Neural crest cell (in vitro differentiated cells): Measurements from ENCODE around the gene ATL1. TPM values are rescaled to one million over a fixed set of nuclear protein-coding genes. Genes with fewer than 3 reads are reported as not detected.

ENCODE experiments used
- DNase-seq: peaks from one replicate; pipeline ENCODE4 v3.0.0; 2021; ENCODE audit warnings: low read depth, mixed read lengths, low spot score
- H3K27ac Mint-ChIP-seq: one replicate; pipeline ENCODE4 v1.8.0; 2021; ENCODE audit warnings: mild to moderate bottlenecking, mixed read lengths; ENCODE audit not compliant: unreplicated experiment
- H3K27me3 Mint-ChIP-seq: 2 replicates; pipeline ENCODE4 v1.8.0; 2021; ENCODE audit warnings: low read depth, mild to moderate bottlenecking, mixed read lengths
- H3K36me3 Mint-ChIP-seq: 2 replicates; pipeline ENCODE4 v1.8.0; 2021; ENCODE audit warnings: low read depth, mild to moderate bottlenecking, mixed read lengths
- H3K4me1 Mint-ChIP-seq: 2 replicates; pipeline ENCODE4 v1.8.0; 2021; ENCODE audit warnings: mixed read lengths
- H3K4me3 Mint-ChIP-seq: one replicate; pipeline ENCODE4 v1.8.0; 2021; ENCODE audit warnings: mild to moderate bottlenecking, mixed read lengths
- H3K9me3 Mint-ChIP-seq: 2 replicates; pipeline ENCODE4 v1.8.0; 2021; ENCODE audit warnings: mixed read lengths
- CTCF ChIP-seq: fragments of 200-600 bp; sonication (generic); conservative IDR thresholded peaks from 2 replicates; pipeline ENCODE4 v1.5.0; 2021; ENCODE audit warnings: antibody characterized with exemption, mild to moderate bottlenecking
- total RNA-seq: library from RNA; stranded (reverse); gene quantifications from 2 replicates; pipeline ENCODE4 v1.2.1, GENCODE V29; 2021

Gene ATL1
- total RNA-seq, 1 donor from 2014 or later, result 15.9 TPM

- Mint-ChIP-seq H3K4me3 (no peak overlapping the region), H3K36me3 (peaks cover 5% of the 10 kb centered on the region), H3K9me3 (no peaks in the 10 kb centered on the region), H3K27ac (no peak overlapping the region), H3K4me1 (no peaks in the 10 kb centered on the region), H3K27me3 (no peaks in the 10 kb centered on the region)
- DNase-seq, result no peak
- TF ChIP-seq CTCF, result no peak
These were observed 71.5 kb downstream of the ATL1 start for GRCh38 chr14:50631408-50631821.

GRCh38 chr14:50633954-50634353, 74.0 kb downstream of the ATL1 start:
- no peak for TF ChIP-seq CTCF
- H3K9me3 Mint-ChIP-seq, result no peaks in the 10 kb centered on the region
- no peak overlapping the region for H3K4me3 Mint-ChIP-seq
- no peaks in the 10 kb centered on the region for H3K4me1 Mint-ChIP-seq
- H3K36me3 Mint-ChIP-seq, result peaks cover 5% of the 10 kb centered on the region
- H3K27me3 Mint-ChIP-seq, result no peaks in the 10 kb centered on the region
- DNase-seq, result no peak
- H3K27ac Mint-ChIP-seq, result no peak overlapping the region

- Mint-ChIP-seq H3K4me1 (no peaks in the 10 kb centered on the region), H3K4me3 (no peak overlapping the region), H3K27ac (no peak overlapping the region), H3K36me3 (peaks cover 2% of the 10 kb centered on the region), H3K9me3 (no peaks in the 10 kb centered on the region), H3K27me3 (no peaks in the 10 kb centered on the region)
- DNase-seq, result no peak
- TF ChIP-seq CTCF, result no peak
These were observed 75.2 kb downstream of the ATL1 start for GRCh38 chr14:50635141-50635540.

GRCh38 chr14:50647282-50647681, 87.3 kb downstream of the ATL1 start:
- Mint-ChIP-seq H3K36me3 (peaks cover 2% of the 10 kb centered on the region), H3K27ac (no peak overlapping the region), H3K9me3 (no peaks in the 10 kb centered on the region), H3K27me3 (no peaks in the 10 kb centered on the region), H3K4me1 (no peaks in the 10 kb centered on the region), H3K4me3 (no peak overlapping the region)
- no peak for DNase-seq
- TF ChIP-seq CTCF, result no peak

- no peak for DNase-seq
- no peak overlapping the region for H3K27ac Mint-ChIP-seq
- no peaks in the 10 kb centered on the region for H3K27me3 Mint-ChIP-seq
- H3K36me3 Mint-ChIP-seq, result peaks cover 2% of the 10 kb centered on the region
- TF ChIP-seq CTCF, result no peak
- no peaks in the 10 kb centered on the region for H3K4me1 Mint-ChIP-seq
- no peak overlapping the region for H3K4me3 Mint-ChIP-seq
- no peaks in the 10 kb centered on the region for H3K9me3 Mint-ChIP-seq
These were observed 87.8 kb downstream of the ATL1 start for GRCh38 chr14:50647753-50648152.

GRCh38 chr14:50649691-50650090, 89.7 kb downstream of the ATL1 start:
- Mint-ChIP-seq H3K9me3 (no peaks in the 10 kb centered on the region), H3K27ac (no peak overlapping the region), H3K27me3 (no peaks in the 10 kb centered on the region), H3K36me3 (peaks cover 2% of the 10 kb centered on the region), H3K4me3 (no peak overlapping the region), H3K4me1 (no peaks in the 10 kb centered on the region)
- TF ChIP-seq CTCF, result no peak
- no peak for DNase-seq
